GM12891 (cell line): Measurements from ENCODE around the gene GPHA2.

Experiments used
- POLR2A ChIP-seq: IDR thresholded peaks from 2 replicates; pipeline ENCODE4 v1.6.1; 2011; ENCODE audit warnings: low read depth, low read length, control low read depth
- POLR2AphosphoS5 ChIP-seq: IDR thresholded peaks from 2 replicates; pipeline ENCODE4 v1.6.1; 2011; ENCODE audit warnings: low read depth, low read length, control low read depth
- POU2F2 ChIP-seq: IDR thresholded peaks from 2 replicates; pipeline ENCODE4 v1.6.1; 2011; ENCODE audit warnings: low read depth, mild to moderate bottlenecking, control low read depth, low read length, moderate library complexity
- SPI1 ChIP-seq: IDR thresholded peaks from 2 replicates; pipeline ENCODE4 v1.6.1; 2011; ENCODE audit warnings: low read depth, low read length, control low read depth
- TAF1 ChIP-seq: IDR thresholded peaks from 2 replicates; pipeline ENCODE4 v1.6.1; 2011; ENCODE audit warnings: low read depth, low read length, control low read depth

GRCh38 chr11:64936539-64936938 is 846 bp upstream of the GPHA2 start:
- TF ChIP-seq POLR2A (no peak), TAF1 (no peak), SPI1 (no peak), POLR2AphosphoS5 (no peak), POU2F2 (no peak)
